Endothelial cell of umbilical vein (primary cell): ENCODE data around the gene PSMB9. TPM values are rescaled to one million over a fixed set of nuclear protein-coding genes. Genes with fewer than 3 reads are reported as not detected.

ENCODE experiments used
- BruUV-seq: library from RNA; stranded (reverse); fragments of 400-500 nt; replicated peaks from 2 replicates; lab custom pipeline; 2021; lab: Mats Ljungman, UMichigan
- CTCF ChIA-PET: fragments of 300-600, 350-600 bp; sonication (Branson Sonifier 250); formaldehyde crosslinking; loops from one replicate; lab custom pipeline; 2021; ENCODE audit warnings: antibody characterized with exemption, inconsistent platforms; lab: Charles Lee
- POLR2A ChIA-PET: fragments of 300-600, 350-600 bp; sonication (Branson Sonifier 250); formaldehyde crosslinking; loops from one replicate; lab custom pipeline; 2021; ENCODE audit warnings: antibody characterized with exemption, inconsistent platforms; lab: Charles Lee
- DNase-seq: peaks from one replicate; pipeline ENCODE4 v3.0.0-alpha.2; 2011; ENCODE audit warnings: low read depth, low spot score
- FAIRE-seq: peaks from 2 replicates; lab custom pipeline; 2011; peaks lifted over from hg19 to GRCh38; lab: Jason Lieb, UNC
- H2AFZ ChIP-seq: 2 replicates; pipeline ENCODE4 v1.6.0; 2012; ENCODE audit warnings: low read depth, low read length, control low read depth, inconsistent platforms
- H3K27ac ChIP-seq: 2 replicates; pipeline ENCODE4 v1.5.1; 2011; ENCODE audit warnings: low read depth, mild to moderate bottlenecking, control low read depth, low read length, moderate library complexity; ENCODE audit not compliant: insufficient read depth
- H3K27me3 ChIP-seq, 2 experiments: 2 replicates each; pipeline versions ENCODE4 v1.6.0 to v1.6.1; 2011; ENCODE audit warnings: low read length in 2 of 2, mixed read lengths in 1 of 2; ENCODE audit not compliant: control insufficient read depth in 2 of 2, insufficient read depth in 2 of 2
- H3K36me3 ChIP-seq, 2 experiments: 2 replicates in 1 of 2; 3 replicates in 1 of 2; pipeline ENCODE4 v1.5.1; 2011; ENCODE audit warnings: low read length in 2 of 2, mild to moderate bottlenecking in 1 of 2, moderate library complexity in 1 of 2; ENCODE audit not compliant: control insufficient read depth in 2 of 2, insufficient read depth in 2 of 2; ENCODE audit errors: extremely low read depth in 1 of 2
- H3K4me1 ChIP-seq: 3 replicates; pipeline ENCODE4 v1.5.1; 2011; ENCODE audit warnings: mild to moderate bottlenecking, low read length; ENCODE audit not compliant: control insufficient read depth, insufficient read depth; ENCODE audit errors: extremely low read depth
- H3K4me2 ChIP-seq: 2 replicates; pipeline ENCODE4 v1.6.1; 2011; ENCODE audit warnings: low read length, control low read depth, mixed read lengths; ENCODE audit not compliant: insufficient read depth
- H3K4me3 ChIP-seq, 3 experiments: fragments of 200-600 bp in 1 of 3; sonication (generic), shearing (Covaris generic) in 1 of 3; replicated peaks in 1 of 3; 2 replicates each; pipeline ENCODE4 v1.5.1; 2011 to 2016; ENCODE audit warnings: control low read depth in 3 of 3, low read length in 3 of 3, mild to moderate bottlenecking in 2 of 3, inconsistent platforms in 1 of 3, low read depth in 1 of 3, moderate library complexity in 1 of 3; ENCODE audit not compliant: insufficient read depth in 1 of 3
- H3K79me2 ChIP-seq: 2 replicates; pipeline ENCODE4 v1.6.0; 2012; ENCODE audit warnings: low read length, inconsistent platforms; ENCODE audit not compliant: control insufficient read depth, insufficient read depth
- H3K9ac ChIP-seq: replicated peaks from 2 replicates; pipeline ENCODE3; 2011; ENCODE audit warnings: low read length, control low read depth; ENCODE audit not compliant: insufficient read depth; ENCODE audit errors: extremely low read depth
- H3K9me1 ChIP-seq: replicated peaks from 3 replicates; pipeline ENCODE4 v1.6.0; 2011; ENCODE audit warnings: mild to moderate bottlenecking, low read length; ENCODE audit not compliant: control insufficient read depth, insufficient read depth; ENCODE audit errors: extremely low read depth
- H3K9me3 ChIP-seq: replicated peaks from 2 replicates; pipeline ENCODE4 v1.5.1; 2012; ENCODE audit warnings: low read length, inconsistent platforms; ENCODE audit not compliant: control insufficient read depth, insufficient read depth
- H4K20me1 ChIP-seq: replicated peaks from 2 replicates; pipeline ENCODE3; 2011; ENCODE audit warnings: mild to moderate bottlenecking, low read length; ENCODE audit not compliant: control insufficient read depth, insufficient read depth; ENCODE audit errors: extremely low read depth
- CTCF ChIP-seq, 2 donors: IDR thresholded peaks; 1 replicate in 1 of 2; 2 replicates in 1 of 2; pipeline ENCODE4 v1.5.1; 2011; ENCODE audit warnings: low read length in 2 of 2, mild to moderate bottlenecking in 2 of 2, moderate library complexity in 2 of 2, control low read depth in 1 of 2, inconsistent platforms in 1 of 2, low read depth in 1 of 2; ENCODE audit not compliant: insufficient read depth in 1 of 2; ENCODE audit errors: extremely low read depth in 1 of 2
- EZH2 ChIP-seq: IDR thresholded peaks from 2 replicates; pipeline ENCODE4 v1.6.1; 2012; ENCODE audit warnings: borderline replicate concordance, low read depth, mild to moderate bottlenecking, moderate library complexity, low read length, inconsistent platforms; ENCODE audit not compliant: severe bottlenecking
- FOS ChIP-seq: IDR thresholded peaks from 2 replicates; pipeline ENCODE4 v1.6.1; 2011; ENCODE audit warnings: mild to moderate bottlenecking, low read length, moderate library complexity, borderline replicate concordance; ENCODE audit not compliant: insufficient read depth
- GATA2 ChIP-seq: IDR thresholded peaks from 2 replicates; pipeline ENCODE4 v1.7.0; 2011; ENCODE audit warnings: low read depth, mild to moderate bottlenecking, moderate library complexity, mixed read lengths, low read length; ENCODE audit not compliant: insufficient read length, insufficient read depth
- JUN ChIP-seq: IDR thresholded peaks from 2 replicates; pipeline ENCODE4 v1.6.1; 2011; ENCODE audit warnings: borderline replicate concordance, low read depth; ENCODE audit not compliant: insufficient read length, insufficient read depth
- MAX ChIP-seq: IDR thresholded peaks from 2 replicates; pipeline ENCODE4 v1.6.1; 2011; ENCODE audit not compliant: insufficient read depth, insufficient read length
- MYC ChIP-seq: IDR thresholded peaks from one replicate; pipeline ENCODE4 v1.6.1; 2011; ENCODE audit warnings: mild to moderate bottlenecking, low read depth, low read length
- POLR2A ChIP-seq: IDR thresholded peaks from 2 replicates; pipeline ENCODE4 v1.6.1; 2012; ENCODE audit warnings: low read depth, mild to moderate bottlenecking, control low read depth, low read length
- POLR2AphosphoS5 ChIP-seq: IDR thresholded peaks from 2 replicates; pipeline ENCODE4 v1.6.1; 2012; ENCODE audit warnings: low read depth, mild to moderate bottlenecking, control low read depth, low read length, moderate library complexity; ENCODE audit not compliant: insufficient read depth
- dilution Hi-C: fragments of 300-500 bp; cut with MboI; formaldehyde crosslinking; loops from one replicate; pipeline ENCODE4 v1.15.0; 2019; ENCODE audit warnings: low sequenced_read_pairs; ENCODE audit not compliant: extremely low pct_ligation_motif_present
- intact Hi-C: fragments of 100-400 bp; cut with micrococcal nuclease; formaldehyde crosslinking; loops from one replicate; pipeline ENCODE4 v1.10.0; 2022
- polyA plus RNA-seq, 4 experiments: library from polyadenylated mRNA; depleted of rRNA in 3 of 4; stranded (reverse) in 3 of 4; unstranded in 1 of 4; fragments of >200 nt; gene quantifications; 2 replicates each; pipeline versions ENCODE4 v1.2.1 to v1.2.3, GENCODE V29; 2011 to 2012; ENCODE audit warnings: missing spikeins in 1 of 4
- total RNA-seq: library from RNA; stranded (reverse); gene quantifications from 2 replicates; pipeline ENCODE4 v1.2.3, GENCODE V29; 2021

Gene PSMB9
- total and polyA plus RNA-seq, 2 donors (not counting 3 experiments of a cell fraction or from before 2014, with no cell fraction given) = 6.3 TPM

GRCh38 chr6:32847004-32847403 lies 7.0 kb upstream of the PSMB9 start:
- no peaks in the 10 kb centered on the region for H3K9me3 ChIP-seq
- TF ChIP-seq MAX = no peak
- peaks cover 6% of the 10 kb centered on the region for H3K4me1 ChIP-seq
- POLR2A ChIA-PET = interaction anchor here (0.5 kb wide), 1 partner anchor 470 kb away, joined by 3 read pairs; the partner anchor contains the start of gene ZBTB22
- no peak overlapping the region for H2AFZ ChIP-seq
- H3K27ac ChIP-seq = no peak overlapping the region
- no peak overlapping the region for H3K9ac ChIP-seq
- H3K36me3 ChIP-seq = no peaks in the 10 kb centered on the region
- intact Hi-C loops = no loop called here
- no peak for FAIRE-seq
- no peak for DNase-seq
- no peak overlapping the region for H3K4me2 ChIP-seq
- no peaks in the 10 kb centered on the region for H3K79me2 ChIP-seq
- H4K20me1 ChIP-seq = no peaks in the 10 kb centered on the region
- dilution Hi-C loops = no loop called here
- no peak overlapping the region for H3K4me3 ChIP-seq
- BruUV-seq = no TSS peak
- no peaks in the 10 kb centered on the region for H3K27me3 ChIP-seq
- no peaks in the 10 kb centered on the region for H3K9me1 ChIP-seq
- CTCF ChIA-PET = interaction anchor here (11.0 kb wide), 1 partner anchor 22 kb away, joined by 397 read pairs; no protein-coding TSS in a partner anchor

- BruUV-seq = no TSS peak
- H3K79me2 ChIP-seq = no peaks in the 10 kb centered on the region
- FAIRE-seq (no peak), DNase-seq (no peak)
- peaks cover 14% of the 10 kb centered on the region for H3K4me1 ChIP-seq
- H3K9ac ChIP-seq = no peak overlapping the region
- CTCF ChIA-PET = no interaction called here
- H3K36me3 ChIP-seq = no peaks in the 10 kb centered on the region
- H3K9me1 ChIP-seq = no peaks in the 10 kb centered on the region
- H4K20me1 ChIP-seq = no peaks in the 10 kb centered on the region
- no peak overlapping the region for H3K4me3 ChIP-seq
- H3K9me3 ChIP-seq = no peaks in the 10 kb centered on the region
- intact Hi-C loops = no loop called here
- no peak overlapping the region for H3K27ac ChIP-seq
- no peaks in the 10 kb centered on the region for H3K27me3 ChIP-seq
- H2AFZ ChIP-seq = no peak overlapping the region
- POLR2A ChIA-PET = interaction anchor here (0.5 kb wide), 1 partner anchor 469 kb away, joined by 3 read pairs; the partner anchor contains the start of gene ZBTB22
- TF ChIP-seq CTCF (IDR thresholded peaks at IDR 0.05; ENCODE audit: extremely low read depth in 1 of 2, insufficient read depth in 1 of 2, low read depth in 1 of 2, low read length in 2 of 2) (no peak), JUN (no peak), POLR2A (no peak), MAX (no peak), EZH2 (no peak), POLR2AphosphoS5 (no peak), GATA2 (no peak), FOS (no peak), MYC (no peak)
- dilution Hi-C loops = no loop called here
- no peak overlapping the region for H3K4me2 ChIP-seq
Observed at GRCh38 chr6:32847795-32848194, 6.2 kb upstream of the PSMB9 start.
